ENCODE data around the gene MTA3.

GRCh38 chr2:42756966-42757513 lies 188.6 kb downstream of the MTA3 start:
- TF ChIP-seq YY1 (IDR thresholded peaks at IDR 0.05; ENCODE audit: insufficient read depth, insufficient read length) (no peak), ZNF274 (IDR thresholded peaks at IDR 0.05; ENCODE audit: low read depth, low read length) (no peak), SUZ12 (IDR thresholded peaks at IDR 0.05; ENCODE audit: extremely low read depth, insufficient read depth, insufficient read length) (no peak)
